GM23338 (cell line): ENCODE data around the gene DPP10. TPM values are rescaled to one million over a fixed set of nuclear protein-coding genes. Genes with fewer than 3 reads are reported as not detected.

Experiments
- ATAC-seq: fragments of 200-7000 bp; cut with Tn5 transposase; 3 replicates; pipeline ENCODE4 v1.9.1; 2020
- DNase-seq: peaks from one replicate; pipeline ENCODE4 v3.0.0-alpha.2; 2015; ENCODE audit warnings: low spot score
- H2AFZ ChIP-seq: fragments of 200-600 bp; sonication (generic); 2 replicates; pipeline ENCODE4 v1.8.0; 2016; ENCODE audit warnings: antibody characterized with exemption, mild to moderate bottlenecking, moderate library complexity
- H3F3A ChIP-seq: fragments of 200-600 bp; sonication (generic); replicated peaks from 2 replicates; pipeline ENCODE4 v1.8.0; 2017; ENCODE audit warnings: antibody characterized with exemption, mixed run types, low read depth
- H3K27ac ChIP-seq: fragments of 200-600 bp; sonication (generic); 2 replicates; pipeline ENCODE4 v1.6.1; 2016; ENCODE audit warnings: low read depth
- H3K27me3 ChIP-seq: fragments of 200-600 bp; sonication (generic); 2 replicates; pipeline ENCODE4 v1.8.0; 2016; ENCODE audit warnings: mild to moderate bottlenecking, mixed run types, moderate library complexity; ENCODE audit not compliant: insufficient read depth
- H3K36me3 ChIP-seq: fragments of 200-600 bp; sonication (generic); 2 replicates; pipeline ENCODE4 v1.8.0; 2016; ENCODE audit warnings: mild to moderate bottlenecking; ENCODE audit not compliant: insufficient read depth
- H3K4me1 ChIP-seq: fragments of 200-600 bp; sonication (generic); 2 replicates; pipeline ENCODE4 v1.8.0; 2016; ENCODE audit warnings: mild to moderate bottlenecking, moderate library complexity; ENCODE audit not compliant: insufficient read depth
- H3K4me2 ChIP-seq: fragments of 200-600 bp; sonication (generic); 2 replicates; pipeline ENCODE4 v1.7.1; 2017; ENCODE audit warnings: mixed run types
- H3K4me3 ChIP-seq: fragments of 200-600 bp; sonication (generic); 2 replicates; pipeline ENCODE4 v1.6.1; 2016; ENCODE audit warnings: mixed run types
- H3K79me2 ChIP-seq: fragments of 200-600 bp; sonication (generic); replicated peaks from 2 replicates; pipeline ENCODE4 v1.8.0; 2017; ENCODE audit warnings: mild to moderate bottlenecking; ENCODE audit not compliant: insufficient read depth
- H3K9me2 ChIP-seq: fragments of 200-600 bp; sonication (generic); 2 replicates; pipeline ENCODE4 v1.8.0; 2017; ENCODE audit not compliant: insufficient read depth
- H4K20me1 ChIP-seq: fragments of 200-600 bp; sonication (generic); replicated peaks from 2 replicates; pipeline ENCODE4 v1.8.0; 2017; ENCODE audit warnings: mild to moderate bottlenecking; ENCODE audit not compliant: insufficient read depth
- H3K27ac Mint-ChIP-seq: 2 replicates; pipeline ENCODE4 v1.8.0; 2020; ENCODE audit warnings: inconsistent platforms, mild to moderate bottlenecking, moderate library complexity, mixed read lengths
- H3K27me3 Mint-ChIP-seq: 3 replicates; pipeline ENCODE4 v1.8.0; 2022; ENCODE audit warnings: low read depth, mild to moderate bottlenecking, moderate library complexity, mixed read lengths, inconsistent platforms; ENCODE audit not compliant: insufficient read depth, poor library complexity
- H3K36me3 Mint-ChIP-seq: 3 replicates; pipeline ENCODE4 v1.8.0; 2021; ENCODE audit warnings: low read depth, mild to moderate bottlenecking, inconsistent platforms, moderate library complexity, mixed read lengths
- H3K4me1 Mint-ChIP-seq: 3 replicates; pipeline ENCODE4 v1.8.0; 2020; ENCODE audit warnings: mild to moderate bottlenecking, inconsistent platforms, mixed read lengths
- H3K4me3 Mint-ChIP-seq: 3 replicates; pipeline ENCODE4 v1.8.0; 2021; ENCODE audit warnings: moderate library complexity, mild to moderate bottlenecking, inconsistent platforms, mixed read lengths
- H3K9me3 Mint-ChIP-seq: 3 replicates; pipeline ENCODE4 v1.8.0; 2020; ENCODE audit warnings: moderate library complexity, mild to moderate bottlenecking, inconsistent platforms, mixed read lengths
- NANOG ChIP-seq: IDR thresholded peaks from 2 replicates; pipeline ENCODE4 v1.6.1; 2016; ENCODE audit warnings: antibody characterized with exemption, borderline replicate concordance
- POLR2AphosphoS5 ChIP-seq: IDR thresholded peaks from 2 replicates; pipeline ENCODE4 v1.6.1; 2016; ENCODE audit warnings: antibody characterized with exemption, low read depth
- STAT1 ChIP-seq: IDR thresholded peaks from one replicate; pipeline ENCODE4 v1.6.1; 2016; ENCODE audit warnings: antibody characterized with exemption; ENCODE audit not compliant: unreplicated experiment
- ZNF114 ChIP-seq: fragments of 250-450 bp; sonication (Bioruptor Pico); IDR thresholded peaks from 2 replicates; pipeline ENCODE4 v1.5.0; 2020; ENCODE audit warnings: mild to moderate bottlenecking, moderate library complexity
- ZNF331 ChIP-seq: fragments of 250-450 bp; sonication (Bioruptor Pico); IDR thresholded peaks from 2 replicates; pipeline ENCODE4 v1.5.0; 2020; ENCODE audit warnings: low read depth, mild to moderate bottlenecking, moderate library complexity
- polyA plus RNA-seq: library from polyadenylated mRNA; unstranded; fragments of >200 nt; fragmentation: Nextera tagmentation; extraction: Ambion mirVana; gene quantifications from 2 replicates; pipeline ENCODE4 v1.2.1, GENCODE V29; 2016
- total RNA-seq: library from RNA; depleted of rRNA; stranded (reverse); fragments of >200 nt; shearing (Covaris generic); gene quantifications from 2 replicates; pipeline ENCODE4 v1.2.3, GENCODE V29; 2014
- TF ChIP-seq, protein P1 (sequence below), 2 experiments: fragments of 200-600 bp in 1 of 2; sonication (generic) in 1 of 2; conservative IDR thresholded peaks; 2 replicates each; pipeline versions ENCODE4 v1.5.1 to v1.6.1; 2016 to 2017; ENCODE audit warnings: antibody characterized with exemption in 2 of 2, low read depth in 2 of 2, mild to moderate bottlenecking in 2 of 2, moderate library complexity in 1 of 2
- TF ChIP-seq, protein P2 (sequence below): IDR thresholded peaks from one replicate; pipeline ENCODE4 v1.6.1; 2018; ENCODE audit warnings: antibody characterized with exemption; ENCODE audit not compliant: unreplicated experiment
- TF ChIP-seq, protein P3 (sequence below): IDR thresholded peaks from 2 replicates; pipeline ENCODE4 v1.6.1; 2016; ENCODE audit warnings: antibody characterized with exemption

The DPP10 gene
- total and polyA plus RNA-seq, 2 experiments from 2014 or later: 3.6 to 14.8 TPM

DNA sequence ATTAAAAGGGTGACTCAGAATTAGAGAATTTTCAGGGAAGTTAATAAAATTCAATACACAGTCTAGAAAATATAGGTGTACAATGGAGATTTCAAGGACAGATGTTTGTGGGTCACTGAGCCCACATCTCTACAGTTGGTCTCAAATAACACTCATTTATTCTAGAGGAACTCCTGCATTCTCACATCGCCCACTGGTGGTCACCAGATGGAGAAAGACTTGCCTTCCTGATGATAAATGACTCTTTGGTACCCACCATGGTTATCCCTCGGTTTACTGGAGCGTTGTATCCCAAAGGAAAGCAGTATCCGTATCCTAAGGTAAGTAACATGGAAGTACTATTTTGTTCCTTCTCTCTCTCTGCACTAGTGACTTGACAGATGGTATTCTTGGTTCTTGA, 1297.1 kb downstream of the DPP10 start:
- TF ChIP-seq, protein P1, sequence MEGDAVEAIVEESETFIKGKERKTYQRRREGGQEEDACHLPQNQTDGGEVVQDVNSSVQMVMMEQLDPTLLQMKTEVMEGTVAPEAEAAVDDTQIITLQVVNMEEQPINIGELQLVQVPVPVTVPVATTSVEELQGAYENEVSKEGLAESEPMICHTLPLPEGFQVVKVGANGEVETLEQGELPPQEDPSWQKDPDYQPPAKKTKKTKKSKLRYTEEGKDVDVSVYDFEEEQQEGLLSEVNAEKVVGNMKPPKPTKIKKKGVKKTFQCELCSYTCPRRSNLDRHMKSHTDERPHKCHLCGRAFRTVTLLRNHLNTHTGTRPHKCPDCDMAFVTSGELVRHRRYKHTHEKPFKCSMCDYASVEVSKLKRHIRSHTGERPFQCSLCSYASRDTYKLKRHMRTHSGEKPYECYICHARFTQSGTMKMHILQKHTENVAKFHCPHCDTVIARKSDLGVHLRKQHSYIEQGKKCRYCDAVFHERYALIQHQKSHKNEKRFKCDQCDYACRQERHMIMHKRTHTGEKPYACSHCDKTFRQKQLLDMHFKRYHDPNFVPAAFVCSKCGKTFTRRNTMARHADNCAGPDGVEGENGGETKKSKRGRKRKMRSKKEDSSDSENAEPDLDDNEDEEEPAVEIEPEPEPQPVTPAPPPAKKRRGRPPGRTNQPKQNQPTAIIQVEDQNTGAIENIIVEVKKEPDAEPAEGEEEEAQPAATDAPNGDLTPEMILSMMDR (conservative IDR thresholded peaks at IDR 0.05; ENCODE audit: low read depth in 2 of 2): peak; percentile 75 to 87
- TF ChIP-seq ZNF114 (CRISPR knock-in tag): no peak
- no peak for TF ChIP-seq ZNF331 (CRISPR knock-in tag)
- no peak for TF ChIP-seq NANOG

DNA sequence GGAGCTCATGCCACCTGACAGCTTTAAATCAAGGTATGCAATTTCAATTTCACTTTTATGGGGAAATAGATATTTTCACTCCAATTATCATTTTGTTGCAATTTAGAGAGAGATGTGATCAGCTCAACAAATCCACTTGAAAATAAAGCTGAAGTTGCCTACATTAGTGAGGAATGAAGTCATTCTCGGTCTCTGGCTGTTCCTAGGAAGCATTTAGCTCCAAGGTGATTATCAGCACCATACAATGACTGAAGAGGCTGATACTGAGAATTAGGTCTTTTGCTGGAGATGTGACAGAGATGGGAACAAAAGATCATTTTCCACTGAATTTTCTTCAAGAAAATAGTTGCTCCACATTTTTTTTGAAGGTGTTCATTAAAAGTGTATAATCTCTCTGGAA, 1303.7 kb downstream of the DPP10 start:
- Histone ChIP-seq H3K27me3 (no peaks in the 10 kb centered on the region), H4K20me1 (no peaks in the 10 kb centered on the region), H3F3A (no peaks in the 10 kb centered on the region), H2AFZ (no peak overlapping the region), H3K79me2 (no peaks in the 10 kb centered on the region), H3K36me3 (no peaks in the 10 kb centered on the region), H3K27ac (no peak overlapping the region), H3K4me3 (no peak overlapping the region), H3K9me2 (no peaks in the 10 kb centered on the region), H3K4me2 (no peak overlapping the region), H3K4me1 (no peaks in the 10 kb centered on the region)
- Mint-ChIP-seq H3K4me3 (no peak overlapping the region), H3K4me1 (peaks cover 3% of the 10 kb centered on the region; the same call in 2 of the 3 replicates), H3K9me3 (no peaks in the 10 kb centered on the region), H3K36me3 (no peaks in the 10 kb centered on the region), H3K27ac (no peak overlapping the region), H3K27me3 (no peaks in the 10 kb centered on the region)
- DNase-seq (no peak), ATAC-seq (no peak)
- TF ChIP-seq, protein P1 (conservative IDR thresholded peaks at IDR 0.05; ENCODE audit: low read depth in 2 of 2): no peak
- no peak for TF ChIP-seq STAT1
- TF ChIP-seq, protein P2, sequence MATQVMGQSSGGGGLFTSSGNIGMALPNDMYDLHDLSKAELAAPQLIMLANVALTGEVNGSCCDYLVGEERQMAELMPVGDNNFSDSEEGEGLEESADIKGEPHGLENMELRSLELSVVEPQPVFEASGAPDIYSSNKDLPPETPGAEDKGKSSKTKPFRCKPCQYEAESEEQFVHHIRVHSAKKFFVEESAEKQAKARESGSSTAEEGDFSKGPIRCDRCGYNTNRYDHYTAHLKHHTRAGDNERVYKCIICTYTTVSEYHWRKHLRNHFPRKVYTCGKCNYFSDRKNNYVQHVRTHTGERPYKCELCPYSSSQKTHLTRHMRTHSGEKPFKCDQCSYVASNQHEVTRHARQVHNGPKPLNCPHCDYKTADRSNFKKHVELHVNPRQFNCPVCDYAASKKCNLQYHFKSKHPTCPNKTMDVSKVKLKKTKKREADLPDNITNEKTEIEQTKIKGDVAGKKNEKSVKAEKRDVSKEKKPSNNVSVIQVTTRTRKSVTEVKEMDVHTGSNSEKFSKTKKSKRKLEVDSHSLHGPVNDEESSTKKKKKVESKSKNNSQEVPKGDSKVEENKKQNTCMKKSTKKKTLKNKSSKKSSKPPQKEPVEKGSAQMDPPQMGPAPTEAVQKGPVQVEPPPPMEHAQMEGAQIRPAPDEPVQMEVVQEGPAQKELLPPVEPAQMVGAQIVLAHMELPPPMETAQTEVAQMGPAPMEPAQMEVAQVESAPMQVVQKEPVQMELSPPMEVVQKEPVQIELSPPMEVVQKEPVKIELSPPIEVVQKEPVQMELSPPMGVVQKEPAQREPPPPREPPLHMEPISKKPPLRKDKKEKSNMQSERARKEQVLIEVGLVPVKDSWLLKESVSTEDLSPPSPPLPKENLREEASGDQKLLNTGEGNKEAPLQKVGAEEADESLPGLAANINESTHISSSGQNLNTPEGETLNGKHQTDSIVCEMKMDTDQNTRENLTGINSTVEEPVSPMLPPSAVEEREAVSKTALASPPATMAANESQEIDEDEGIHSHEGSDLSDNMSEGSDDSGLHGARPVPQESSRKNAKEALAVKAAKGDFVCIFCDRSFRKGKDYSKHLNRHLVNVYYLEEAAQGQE: no peak
- no peak for TF ChIP-seq POLR2AphosphoS5
- TF ChIP-seq, protein P3, sequence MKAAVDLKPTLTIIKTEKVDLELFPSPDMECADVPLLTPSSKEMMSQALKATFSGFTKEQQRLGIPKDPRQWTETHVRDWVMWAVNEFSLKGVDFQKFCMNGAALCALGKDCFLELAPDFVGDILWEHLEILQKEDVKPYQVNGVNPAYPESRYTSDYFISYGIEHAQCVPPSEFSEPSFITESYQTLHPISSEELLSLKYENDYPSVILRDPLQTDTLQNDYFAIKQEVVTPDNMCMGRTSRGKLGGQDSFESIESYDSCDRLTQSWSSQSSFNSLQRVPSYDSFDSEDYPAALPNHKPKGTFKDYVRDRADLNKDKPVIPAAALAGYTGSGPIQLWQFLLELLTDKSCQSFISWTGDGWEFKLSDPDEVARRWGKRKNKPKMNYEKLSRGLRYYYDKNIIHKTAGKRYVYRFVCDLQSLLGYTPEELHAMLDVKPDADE: no peak
- TF ChIP-seq ZNF114 (CRISPR knock-in tag): no peak

More for the DNA sequence above, 1297.1 kb downstream of the DPP10 start:
- Histone ChIP-seq H3K27me3 (no peaks in the 10 kb centered on the region), H3K79me2 (no peaks in the 10 kb centered on the region), H3F3A (no peaks in the 10 kb centered on the region), H3K4me1 (no peaks in the 10 kb centered on the region), H3K36me3 (no peaks in the 10 kb centered on the region), H3K9me2 (no peaks in the 10 kb centered on the region), H3K4me2 (no peak overlapping the region), H4K20me1 (no peaks in the 10 kb centered on the region), H3K4me3 (no peak overlapping the region), H3K27ac (no peak overlapping the region), H2AFZ (no peak overlapping the region)
- no peak overlapping the region for H3K4me3 Mint-ChIP-seq
- DNase-seq (peak; percentile 69), ATAC-seq (peak; percentile 68)
- H3K9me3 Mint-ChIP-seq: no peaks in the 10 kb centered on the region
- H3K27me3 Mint-ChIP-seq: no peaks in the 10 kb centered on the region
- peaks cover 3% of the 10 kb centered on the region; the same call in 2 of the 3 replicates for H3K4me1 Mint-ChIP-seq
- H3K27ac Mint-ChIP-seq: no peak overlapping the region
- H3K36me3 Mint-ChIP-seq: no peaks in the 10 kb centered on the region
